T-helper 1 cell (primary cell): ENCODE measurements around the gene FYN.

Experiments
- DNase-seq, 5 donors: peaks; one replicate each; pipeline ENCODE4 v3.0.0-alpha.2; 2012 to 2020

FYN gene

DNA sequence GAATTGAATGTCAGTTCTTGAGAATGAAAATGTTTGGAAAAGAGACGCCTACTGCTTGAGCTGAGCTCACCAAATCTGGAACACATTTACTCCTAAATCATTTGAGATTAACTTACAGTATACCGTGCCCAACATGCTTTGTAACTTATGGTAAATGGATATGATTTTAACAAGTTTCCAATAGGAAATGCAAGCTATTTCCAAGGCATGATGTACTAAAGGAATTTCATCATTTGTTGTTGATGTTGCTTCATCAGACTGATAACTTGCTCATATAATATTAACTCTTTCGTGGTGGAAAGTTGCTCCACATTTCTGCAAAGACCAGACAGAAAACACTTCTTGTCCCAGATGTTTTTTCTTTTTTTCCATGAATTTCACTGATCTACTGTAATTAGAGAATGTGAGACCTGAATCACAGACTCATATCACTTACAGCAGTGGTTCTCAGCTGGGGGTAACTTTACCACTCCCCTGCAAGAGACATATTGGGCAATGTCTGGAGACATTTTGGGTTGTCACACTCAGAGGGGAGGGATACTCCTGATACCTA, 151.0 kb downstream of the FYN start:
- no peak for DNase-seq

DNA sequence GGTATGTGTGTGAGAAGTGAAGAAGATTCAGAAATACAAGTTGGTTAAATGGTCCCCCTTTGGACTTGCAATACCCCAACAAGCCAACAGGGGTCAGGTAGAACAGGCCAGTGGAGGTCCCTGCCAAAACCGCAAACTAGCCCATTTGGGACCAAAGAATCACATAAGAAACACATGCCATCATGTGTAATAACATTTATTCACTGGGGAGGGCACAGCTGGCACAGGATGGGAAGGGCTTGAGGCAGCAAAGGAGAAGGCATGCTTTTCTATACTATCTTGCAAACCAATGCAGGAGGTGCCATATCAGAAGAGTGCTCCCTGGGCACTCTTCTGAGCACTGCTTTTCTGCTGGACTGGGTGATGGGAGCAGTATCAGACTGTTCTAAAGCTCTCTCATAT, 151.5 kb downstream of the FYN start:
- peak in 3 of 5 donors; percentile 24 to 52 (median 25) for DNase-seq

DNA sequence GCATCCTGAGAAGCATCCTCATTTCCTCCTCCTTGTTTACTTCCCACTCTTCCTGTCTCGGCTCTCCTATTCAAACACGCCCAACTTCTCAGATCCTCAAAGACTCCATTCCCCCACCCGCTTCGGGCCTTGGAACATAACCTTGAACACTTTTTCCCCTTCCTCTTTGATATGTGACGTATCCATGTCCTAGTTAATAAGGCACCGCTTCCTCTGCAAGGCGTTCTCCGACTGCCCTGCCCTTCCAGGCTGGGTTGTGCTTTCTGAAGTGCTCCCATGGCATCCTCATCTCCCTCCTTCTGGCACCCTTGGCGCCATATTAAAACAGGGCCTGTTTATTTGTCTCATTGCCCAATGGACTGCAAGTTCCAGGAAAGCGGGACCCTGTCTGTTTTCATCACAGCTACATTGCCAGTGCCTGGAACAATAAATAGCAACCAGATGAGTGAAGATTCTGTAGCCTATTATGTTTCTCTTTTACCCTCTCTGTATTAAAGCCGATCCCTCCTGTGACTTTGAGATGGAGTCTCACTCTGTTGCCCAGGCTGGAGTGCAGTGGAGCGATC, 152.2 kb downstream of the FYN start:
- no peak for DNase-seq

DNA sequence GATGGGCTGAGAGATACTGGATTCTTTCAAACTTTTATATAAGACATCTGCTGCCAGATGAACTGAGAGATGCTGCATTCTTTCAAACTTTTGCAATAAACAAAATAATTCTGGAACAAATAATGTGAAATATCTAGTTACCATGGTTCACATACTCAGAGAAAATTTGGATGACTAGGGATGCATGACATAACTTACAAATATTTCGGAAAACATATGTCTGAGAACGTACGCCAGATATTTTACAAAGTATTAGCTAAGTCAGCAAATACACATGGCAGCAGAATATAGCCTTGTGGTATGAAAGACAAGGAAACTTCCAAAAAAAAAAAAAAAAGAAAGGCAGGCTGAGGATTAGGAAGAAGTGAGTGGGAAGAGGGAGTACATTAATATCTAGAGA, 154.3 kb downstream of the FYN start:
- no peak for DNase-seq

DNA sequence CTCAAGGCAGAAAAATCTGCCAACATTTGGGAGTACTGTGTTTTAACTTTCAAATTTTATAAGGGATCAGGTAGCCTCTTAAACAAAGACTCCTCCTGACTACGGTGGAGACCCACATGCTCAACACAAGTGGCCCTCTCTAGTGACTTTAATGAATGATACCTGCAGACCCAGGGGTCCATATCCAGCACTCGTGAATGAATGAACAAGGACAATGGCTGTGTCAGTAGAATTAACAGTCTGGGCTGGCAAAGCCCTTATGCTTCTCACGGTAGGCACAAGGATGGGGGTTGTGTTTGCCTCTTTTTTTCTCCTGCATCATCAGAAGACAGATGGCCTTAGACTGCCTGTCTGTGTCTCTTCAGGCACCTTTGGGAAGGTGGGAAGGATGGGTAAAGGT, 154.9 kb downstream of the FYN start:
- no peak for DNase-seq

DNA sequence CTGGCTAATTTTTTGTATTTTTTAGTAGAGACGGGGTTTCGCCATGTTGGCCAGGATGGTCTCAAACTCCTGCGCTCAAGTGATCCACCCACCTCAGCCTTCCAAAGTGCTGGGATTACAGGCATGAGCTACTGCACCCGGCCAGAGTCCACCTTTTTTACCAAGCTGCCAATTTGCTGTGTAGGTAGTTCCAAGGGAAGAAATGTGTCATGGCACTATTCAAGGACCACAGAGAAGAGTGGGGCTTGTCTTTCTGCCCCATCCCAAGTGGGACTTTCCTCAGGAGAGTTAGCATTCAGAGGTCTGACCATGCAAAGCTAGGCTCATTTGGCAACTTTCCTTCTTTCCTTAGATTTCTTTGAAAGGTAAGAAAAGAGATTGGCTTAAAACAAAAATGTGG, 155.6 kb downstream of the FYN start:
- DNase-seq: no peak

DNA sequence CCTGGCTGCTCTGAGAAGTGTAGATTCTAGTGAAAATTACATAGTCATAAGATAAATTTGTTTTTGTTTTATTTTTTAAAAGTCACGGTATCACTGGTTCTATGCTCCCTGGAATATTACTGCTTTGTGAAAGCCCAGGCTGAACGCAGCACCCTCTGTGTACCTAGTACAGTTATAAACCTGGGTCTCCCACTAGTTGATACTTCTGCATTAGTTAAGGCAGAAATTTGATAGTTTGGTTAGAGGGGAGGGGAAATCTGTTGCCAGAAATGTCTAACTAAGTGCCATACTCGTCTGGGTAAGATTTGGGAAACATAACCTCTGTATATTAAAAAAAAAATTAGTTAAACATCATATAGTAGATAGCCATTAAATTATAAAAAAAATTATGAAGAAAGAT, 156.9 kb downstream of the FYN start:
- DNase-seq: no peak

DNA sequence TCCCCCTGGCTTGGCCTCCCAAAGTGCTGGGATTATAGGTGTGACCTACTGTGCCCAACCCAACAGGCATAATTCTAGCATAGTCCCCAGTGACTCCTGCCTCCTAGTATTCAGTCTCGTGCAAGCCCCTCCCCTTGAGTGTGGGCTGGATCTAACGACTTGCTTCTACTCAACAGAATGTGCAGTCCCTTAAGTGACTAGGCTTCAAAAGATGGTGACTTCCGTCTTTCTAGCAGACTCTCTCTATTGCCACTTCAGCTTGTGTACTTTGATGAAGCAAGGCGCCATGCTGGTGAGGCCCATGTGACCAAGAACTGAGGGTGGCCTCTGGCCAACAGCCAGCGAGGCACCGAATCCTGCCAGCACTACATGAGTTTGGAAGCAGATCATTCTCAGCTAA, 157.9 kb downstream of the FYN start:
- DNase-seq: peak in 2 of 5 donors; percentile 34 to 83

DNA sequence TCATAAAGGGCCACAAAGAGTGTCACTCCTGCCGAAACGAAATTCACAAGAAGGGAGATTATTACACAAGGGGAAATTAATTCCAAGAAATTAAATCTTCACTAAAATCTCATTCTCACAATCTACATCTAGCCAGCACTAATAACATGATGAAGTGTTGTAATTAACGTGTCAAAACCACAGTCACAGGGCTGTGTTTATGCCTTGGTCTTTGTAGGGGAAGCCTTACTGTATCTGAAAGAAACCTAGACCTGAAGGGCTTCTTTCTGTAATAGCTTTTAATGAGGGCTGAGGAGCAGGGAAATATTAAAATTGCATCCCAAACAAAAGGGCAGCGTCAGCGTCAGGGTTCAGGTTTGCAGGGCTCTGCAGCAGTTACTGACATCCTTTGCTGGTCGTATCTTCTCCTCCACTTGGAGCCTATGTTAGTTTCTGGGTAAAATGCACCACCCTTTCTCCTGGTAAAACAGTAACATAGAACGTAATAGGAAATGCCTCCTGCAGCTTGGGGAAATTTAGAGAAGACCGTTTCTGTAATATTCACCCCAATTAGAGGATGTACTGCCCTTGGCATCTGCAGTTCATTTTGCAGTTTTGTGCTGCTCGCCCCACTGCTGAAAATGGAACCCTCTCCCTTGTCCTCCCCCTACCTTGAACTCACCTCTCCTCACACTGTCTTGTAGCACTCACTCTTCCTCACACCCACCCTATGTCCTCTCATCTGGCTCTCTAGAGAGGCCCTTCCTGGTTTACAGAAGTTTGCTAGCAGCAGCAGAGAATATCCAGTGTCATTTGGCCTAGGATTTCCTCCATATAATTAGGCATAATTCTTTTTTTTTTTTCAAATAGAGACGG, 158.6 kb downstream of the FYN start:
- peak in 1 of 5 donors; percentile 81 for DNase-seq

DNA sequence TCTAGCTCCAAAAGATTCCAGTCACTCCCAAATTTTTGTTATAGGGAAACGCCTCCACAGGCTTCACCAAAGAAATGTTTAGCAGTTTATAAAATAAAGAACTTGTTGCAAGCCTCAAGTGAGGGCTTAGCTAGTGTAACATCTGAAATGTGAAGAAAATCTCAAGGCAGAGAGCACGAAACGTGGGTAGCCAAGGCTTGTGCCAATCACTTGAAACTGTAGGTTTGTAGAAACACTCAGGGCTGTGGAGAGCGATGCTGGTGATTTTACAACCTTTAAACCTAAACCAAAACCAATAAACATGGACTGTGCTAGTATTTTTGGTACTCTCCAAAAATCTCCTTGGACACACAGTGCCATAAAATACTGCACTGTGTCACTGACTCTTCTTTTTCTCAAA, 159.4 kb downstream of the FYN start:
- DNase-seq: no peak

DNA sequence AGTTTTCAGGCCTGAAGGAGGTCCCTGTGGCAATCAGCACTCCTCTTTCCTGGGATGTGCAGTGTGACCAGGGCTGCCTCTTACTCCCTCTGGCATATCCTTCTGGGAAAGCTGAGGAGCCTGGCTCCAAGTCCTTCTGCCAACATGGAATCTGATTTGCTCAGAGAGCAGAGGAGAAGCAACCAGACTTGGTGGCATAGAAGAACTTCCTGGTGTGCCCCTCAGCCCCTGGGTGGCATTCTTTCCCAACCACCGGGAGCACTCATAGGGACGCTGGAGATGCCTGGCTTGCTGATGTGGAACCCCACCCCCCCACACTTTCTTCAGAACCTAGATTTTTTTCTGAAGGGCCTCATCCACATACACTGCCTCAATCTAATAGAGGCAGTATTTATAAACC, 160.0 kb downstream of the FYN start:
- no peak for DNase-seq

DNA sequence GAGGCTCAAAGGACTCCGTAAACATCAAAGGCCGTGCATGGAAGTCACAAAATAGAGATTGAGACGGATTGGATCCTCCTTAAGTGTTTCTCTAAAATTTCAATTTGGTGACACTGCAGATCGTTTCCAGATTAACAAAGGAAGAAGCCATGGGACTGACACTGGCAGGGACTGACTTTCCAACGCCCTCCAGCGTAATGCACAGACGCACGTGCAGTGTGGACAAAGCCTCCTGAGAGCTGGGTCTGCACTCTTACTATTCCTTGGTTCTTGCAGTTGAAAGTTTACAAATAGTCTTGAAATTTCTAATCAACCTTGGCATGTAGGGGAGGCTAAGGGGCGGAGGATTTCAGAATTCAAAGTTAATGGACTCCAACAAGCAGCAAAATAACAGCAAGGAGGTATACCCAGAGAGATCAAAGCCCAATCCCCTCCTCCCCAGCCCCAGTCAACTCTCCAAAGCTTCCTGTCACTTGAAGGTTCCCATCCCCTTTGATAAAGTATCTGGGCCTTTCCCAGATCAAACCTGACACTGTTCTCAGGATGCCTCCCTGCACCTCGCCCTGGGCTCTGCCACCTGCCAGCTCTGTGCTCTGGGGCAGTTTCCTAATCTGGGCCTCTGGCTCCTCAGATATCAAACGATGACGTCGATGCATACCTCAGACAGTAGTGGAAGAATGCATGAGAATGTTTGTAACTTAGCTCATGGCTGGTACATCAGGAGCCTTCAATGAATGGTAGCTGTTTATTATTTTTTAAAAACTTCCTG, 161.1 kb downstream of the FYN start:
- peak in 3 of 5 donors; percentile 21 to 31 (median 24) for DNase-seq

DNA sequence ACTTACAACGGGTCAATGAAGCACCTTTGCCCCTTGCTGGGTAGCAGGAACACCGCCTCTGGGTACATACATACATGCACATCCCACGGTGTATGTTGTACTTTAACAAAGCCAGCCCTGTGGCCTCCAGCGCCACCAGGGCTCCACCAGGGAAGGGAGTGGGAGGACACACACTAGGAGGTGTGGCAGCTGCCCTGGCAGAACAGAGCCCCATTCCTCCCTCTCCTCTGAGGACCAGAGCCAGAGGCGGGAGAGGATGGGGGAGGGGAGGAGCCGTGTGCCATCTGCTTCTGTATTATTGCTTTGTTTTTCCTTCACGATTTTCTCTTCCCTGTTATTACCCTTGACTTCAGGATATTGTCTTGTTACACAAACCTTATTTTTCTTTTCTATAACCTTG, 161.8 kb downstream of the FYN start:
- no peak for DNase-seq

DNA sequence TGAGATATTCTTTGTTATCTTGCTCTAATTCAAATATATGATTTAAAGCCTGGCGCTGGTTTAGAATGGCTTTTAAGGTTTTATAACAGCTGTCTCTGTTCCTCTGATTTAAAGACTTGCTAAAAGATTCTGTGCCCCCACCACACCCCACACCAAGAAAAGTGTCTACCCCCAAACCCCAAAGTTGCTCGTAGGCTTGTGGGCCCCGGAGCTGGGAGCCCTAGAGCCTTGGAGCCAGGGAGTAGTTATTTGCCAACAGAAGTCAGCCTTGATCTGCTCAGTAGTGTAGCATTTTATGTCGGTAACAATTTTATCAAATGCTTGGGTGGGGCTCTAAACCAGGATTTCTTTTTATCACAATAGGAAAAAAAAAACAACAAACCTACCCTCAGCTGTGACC, 162.3 kb downstream of the FYN start:
- DNase-seq: no peak

DNA sequence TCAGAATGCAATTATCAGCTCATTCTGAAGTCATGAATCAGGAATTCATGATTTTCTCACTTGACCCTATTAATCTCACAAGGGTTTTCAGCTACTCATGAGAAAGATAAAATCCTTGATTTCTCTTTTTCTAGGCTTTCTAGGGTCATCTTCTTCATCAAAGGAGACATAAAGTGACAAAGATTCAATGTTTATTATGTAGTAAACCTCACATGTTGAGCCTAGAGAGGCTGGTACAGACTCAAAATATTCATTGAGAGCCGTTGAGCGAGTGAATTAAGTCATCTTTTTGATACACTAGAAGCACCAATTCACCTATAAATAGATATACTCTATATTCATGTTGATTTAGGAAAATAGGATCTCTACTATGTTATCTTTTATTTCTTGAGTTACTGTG, 162.8 kb downstream of the FYN start:
- no peak for DNase-seq

DNA sequence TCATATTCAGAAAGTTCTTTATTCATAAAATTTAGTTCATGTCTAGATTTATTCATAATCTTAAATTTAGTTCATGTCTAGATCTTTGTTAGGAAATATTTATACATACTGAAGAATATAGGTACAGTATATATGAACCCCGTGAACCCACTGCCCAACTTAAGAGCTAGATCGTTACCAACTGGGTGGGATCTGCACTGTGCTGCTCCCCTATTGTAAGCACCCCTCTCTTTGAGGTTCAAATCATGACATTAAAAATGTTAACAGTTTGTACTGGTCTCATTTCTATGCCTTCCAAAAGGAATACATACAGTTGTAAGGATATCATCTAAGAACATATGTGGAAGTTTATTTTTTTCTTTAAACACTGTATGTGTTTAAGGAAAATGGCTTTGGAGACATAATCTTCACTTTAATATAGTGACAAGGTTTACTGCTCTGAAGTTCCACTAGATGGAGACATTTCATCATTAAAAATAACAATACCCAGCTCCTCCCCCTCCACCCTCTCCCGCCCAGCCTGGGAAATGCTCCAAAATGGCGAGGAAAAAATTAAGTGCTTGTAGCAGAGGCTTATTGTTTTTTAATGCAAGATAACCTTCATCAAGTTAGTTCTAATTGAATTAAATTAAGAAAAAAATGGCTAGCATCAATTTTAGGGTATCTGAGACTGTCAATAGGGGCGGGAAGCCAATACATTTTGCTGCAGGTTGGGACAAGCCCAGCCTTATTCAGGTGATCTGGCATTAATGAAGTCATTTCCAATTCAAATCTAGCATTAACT, 163.4 kb downstream of the FYN start:
- peak; percentile 36 to 70 (median 51) for DNase-seq

DNA sequence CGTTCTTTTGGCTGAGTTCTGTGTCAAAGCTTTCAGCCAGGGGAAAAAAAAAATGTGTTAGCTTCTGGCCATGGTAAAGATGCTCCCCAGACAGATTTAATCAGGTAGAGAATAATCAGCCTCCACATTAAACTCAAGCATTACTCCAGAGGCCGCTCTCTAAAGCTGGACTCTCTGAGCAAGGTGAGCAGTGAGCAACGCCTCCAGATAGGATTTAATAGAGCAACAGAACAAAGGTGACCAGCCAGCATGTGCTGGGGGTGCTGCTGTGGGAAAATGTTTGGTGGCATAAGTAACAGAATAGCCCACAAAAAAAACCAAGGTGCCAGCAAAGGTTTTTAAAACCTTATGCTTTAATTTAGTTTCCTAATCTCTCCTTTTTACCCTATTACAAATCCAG, 164.1 kb downstream of the FYN start:
- no peak for DNase-seq

DNA sequence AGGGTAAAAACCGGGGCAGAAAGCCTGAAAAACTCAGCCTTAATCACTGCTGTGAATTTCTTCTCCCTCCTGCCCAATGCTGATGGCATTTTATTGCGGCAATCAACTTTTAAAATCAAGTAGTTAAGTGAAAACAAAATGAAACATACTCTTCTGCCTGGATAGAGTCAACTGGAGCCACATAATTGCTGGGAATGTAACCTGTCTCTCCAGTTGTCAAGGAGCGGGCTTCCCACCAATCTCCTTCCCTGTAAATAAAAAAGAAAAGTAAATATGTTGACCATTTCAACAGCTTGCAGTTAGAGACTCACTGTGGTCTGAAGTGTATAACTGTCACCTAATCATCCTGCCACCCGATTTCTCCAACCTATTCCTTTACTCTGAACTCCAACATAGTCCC, 165.5 kb downstream of the FYN start:
- DNase-seq: no peak

DNA sequence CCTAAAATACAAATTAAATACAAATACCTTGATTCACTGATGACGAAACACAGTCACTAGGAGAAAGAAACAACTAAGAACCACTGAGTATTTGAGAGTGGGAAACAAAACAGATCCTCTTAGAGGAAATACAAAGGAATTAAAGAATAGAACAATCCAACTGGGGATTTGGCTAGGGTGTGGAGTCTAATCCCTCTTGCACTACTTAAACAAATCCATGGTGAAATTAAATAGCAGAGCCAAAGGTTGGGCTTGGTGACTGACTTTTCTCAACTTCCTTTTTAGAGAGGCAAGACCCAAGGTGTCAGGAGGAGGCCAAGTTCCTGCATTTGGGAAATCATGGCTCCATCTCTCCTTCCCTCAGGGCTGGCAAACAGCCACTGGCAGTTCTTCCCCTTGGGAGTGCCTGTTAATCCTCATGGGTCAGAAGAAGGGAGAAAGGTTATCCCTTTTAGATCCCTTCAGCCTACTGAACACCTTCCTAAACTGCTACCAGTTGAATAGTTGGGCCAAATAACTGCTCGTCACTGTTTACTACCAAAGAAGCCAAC, 166.3 kb downstream of the FYN start:
- DNase-seq: no peak

DNA sequence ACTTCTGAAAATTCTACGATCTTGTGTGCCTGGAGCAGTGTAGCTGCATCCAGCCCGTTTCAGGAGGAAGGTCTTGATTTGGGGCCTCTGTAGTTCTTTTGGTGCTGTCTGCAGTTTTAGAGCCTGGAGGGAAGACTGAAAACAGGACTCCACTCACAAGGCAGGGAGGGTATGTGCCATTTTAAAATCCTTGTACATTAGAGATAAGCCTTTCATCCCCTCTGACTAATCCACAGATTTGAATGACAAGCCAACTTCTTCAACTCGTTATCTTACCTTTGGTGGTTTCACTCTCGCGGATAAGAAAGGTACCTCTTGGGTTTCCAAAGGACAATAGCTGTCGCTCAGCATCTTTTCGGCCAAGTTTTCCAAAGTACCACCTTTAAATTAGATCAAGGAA, 169.5 kb downstream of the FYN start:
- DNase-seq: no peak

DNA sequence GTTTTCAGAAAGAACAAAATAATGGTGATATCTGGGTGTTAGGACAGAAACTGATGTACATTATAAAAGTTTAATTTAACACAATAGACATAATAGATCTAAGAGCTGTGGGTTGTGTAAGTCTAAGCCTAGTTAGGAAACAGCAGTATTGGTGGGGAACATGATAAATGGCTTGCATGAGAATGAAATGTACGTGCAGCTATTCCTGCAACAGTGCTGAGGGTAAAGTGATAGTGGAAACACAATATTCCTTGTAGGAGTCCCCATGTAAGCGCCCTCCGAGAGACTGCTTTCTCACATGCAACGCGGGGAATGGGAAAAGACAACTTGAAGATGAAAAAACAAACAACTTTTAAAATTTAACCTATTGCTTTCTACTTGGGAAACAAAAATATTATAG, 171.0 kb downstream of the FYN start:
- DNase-seq: no peak

DNA sequence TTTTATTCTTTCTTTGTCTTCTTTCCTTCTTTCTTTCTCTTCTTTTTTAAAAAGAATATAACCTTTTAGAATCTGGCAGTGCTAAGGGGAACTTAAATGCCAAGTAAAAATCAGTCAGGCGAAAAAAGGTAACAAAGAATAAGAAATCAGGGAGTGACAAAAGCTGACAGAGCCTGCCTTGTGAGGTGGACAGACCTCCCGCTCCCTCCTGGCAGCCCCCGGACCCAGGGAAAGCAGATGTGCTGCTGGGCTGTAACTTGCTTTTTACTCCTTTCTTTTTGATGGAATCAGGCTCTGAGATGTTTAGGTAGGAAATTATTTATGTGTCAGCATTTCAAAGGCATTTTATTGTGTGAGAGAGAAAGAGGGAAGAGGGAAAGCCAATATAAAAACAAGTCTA, 172.1 kb downstream of the FYN start:
- no peak for DNase-seq
